K562 (cell line): ENCODE data around the gene NXNL2. TPM values are rescaled to one million over a fixed set of nuclear protein-coding genes. Genes with fewer than 3 reads are reported as not detected.

Experiments used
- ATAC-seq: fragments of 200-7000 bp; cut with Tn5 transposase; 3 replicates; pipeline ENCODE4 v1.9.1; 2020; ENCODE audit warnings: moderate library complexity
- BruUV-seq: library from RNA; stranded (reverse); fragments of 400-500 nt; replicated peaks from 2 replicates; lab custom pipeline; 2021; lab: Mats Ljungman, UMichigan
- CTCF ChIA-PET: fragments of 300-600 bp; formaldehyde crosslinking; extraction: SDS; loops from one replicate; lab custom pipeline; 2021; ENCODE audit warnings: low intra/inter-chr PET ratio; lab: Yijun Ruan, JAX
- POLR2A ChIA-PET: fragments of 300-600, 350-650 bp; sonication (Branson Sonifier 250); formaldehyde crosslinking; extraction: SDS; loops from one replicate; lab custom pipeline; 2021; ENCODE audit warnings: antibody characterized with exemption, inconsistent platforms; lab: Yijun Ruan, JAX
- DNase-seq, 4 experiments: peaks; one replicate each; pipeline versions ENCODE4 v3.0.0 to v3.0.0-alpha.2; 2011 to 2018; ENCODE audit warnings: low spot score in 3 of 4, mixed read lengths in 3 of 4; ENCODE audit errors: extremely low read depth in 1 of 4
- FAIRE-seq: peaks from 2 replicates; lab custom pipeline; 2011; peaks lifted over from hg19 to GRCh38; lab: Jason Lieb, UNC
- H2AFZ ChIP-seq: 2 replicates; pipeline ENCODE4 v1.6.0; 2011; ENCODE audit warnings: low read depth, low read length, control low read depth, inconsistent platforms
- H3K27ac ChIP-seq: fragments of 200-600 bp; 3 replicates; pipeline ENCODE4 v1.8.0; 2011; ENCODE audit warnings: low read depth, mild to moderate bottlenecking, control low read depth, inconsistent platforms, low read length, moderate library complexity, mixed read lengths; ENCODE audit errors: extremely low read depth
- H3K27me3 ChIP-seq, 2 experiments: fragments of 300-600 bp in 1 of 2; 2 replicates in 1 of 2; 3 replicates in 1 of 2; pipeline versions ENCODE4 v1.6.0 to v1.8.0; 2011; ENCODE audit warnings: inconsistent platforms in 2 of 2, low read length in 2 of 2, mild to moderate bottlenecking in 1 of 2, mixed read lengths in 1 of 2, moderate library complexity in 1 of 2; ENCODE audit not compliant: control insufficient read depth in 2 of 2, insufficient read depth in 2 of 2
- H3K36me3 ChIP-seq: fragments of 300-600 bp; 3 replicates; pipeline ENCODE4 v1.8.0; 2011; ENCODE audit warnings: mild to moderate bottlenecking, low read length, inconsistent platforms; ENCODE audit not compliant: control insufficient read depth, insufficient read depth
- H3K4me1 ChIP-seq, 2 experiments: fragments of 200-600 bp in 1 of 2; replicated peaks in 1 of 2; 2 replicates in 1 of 2; 3 replicates in 1 of 2; pipeline versions ENCODE4 v1.5.1 to v1.8.0; 2011; ENCODE audit warnings: inconsistent platforms in 2 of 2, low read length in 2 of 2, mild to moderate bottlenecking in 1 of 2, mixed read lengths in 1 of 2, moderate library complexity in 1 of 2; ENCODE audit not compliant: control insufficient read depth in 2 of 2, insufficient read depth in 2 of 2
- H3K4me2 ChIP-seq: 2 replicates; pipeline ENCODE4 v1.6.1; 2011; ENCODE audit warnings: low read length, control low read depth, inconsistent platforms, mixed read lengths; ENCODE audit not compliant: insufficient read depth
- H3K4me3 ChIP-seq: fragments of 200-600 bp; sonication (generic), shearing (Covaris generic); 2 replicates; pipeline ENCODE4 v1.5.1; 2016; ENCODE audit warnings: control low read depth, inconsistent platforms
- H3K79me2 ChIP-seq: fragments of 200-600 bp; 3 replicates; pipeline ENCODE4 v1.8.0; 2011; ENCODE audit warnings: low read length, inconsistent platforms; ENCODE audit not compliant: control insufficient read depth, insufficient read depth
- H3K9ac ChIP-seq, 2 experiments: 2 replicates each; pipeline versions ENCODE4 v1.6.0 to v1.6.1; 2011; ENCODE audit warnings: low read depth in 2 of 2, low read length in 2 of 2, control low read depth in 1 of 2, inconsistent platforms in 1 of 2, mild to moderate bottlenecking in 1 of 2, mixed read lengths in 1 of 2; ENCODE audit not compliant: insufficient read depth in 1 of 2
- H3K9me1 ChIP-seq: one replicate; pipeline ENCODE4 v1.6.0; 2011; ENCODE audit warnings: inconsistent platforms, mild to moderate bottlenecking, low read length, moderate library complexity; ENCODE audit not compliant: control insufficient read depth, insufficient read depth
- H3K9me3 ChIP-seq: replicated peaks from 2 replicates; pipeline ENCODE4 v1.5.1; 2011; ENCODE audit warnings: low read depth, low read length, inconsistent platforms; ENCODE audit not compliant: control insufficient read depth, insufficient read depth
- H4K20me1 ChIP-seq: replicated peaks from 2 replicates; pipeline ENCODE4 v1.6.1; 2011; ENCODE audit warnings: low read length, inconsistent platforms, mixed read lengths; ENCODE audit not compliant: control insufficient read depth, insufficient read depth
- KHSRP ChIP-seq: fragments of 450-650 bp; IDR thresholded peaks from 2 replicates; pipeline ENCODE4 v1.6.1; 2017
- MAFG ChIP-seq: fragments of 450-650 bp; conservative IDR thresholded peaks from 2 replicates; pipeline ENCODE4 v1.6.1; 2016; ENCODE audit warnings: missing genetic modification characterization, missing compliant biosample characterization
- MTA2 ChIP-seq: fragments of 450-650 bp; IDR thresholded peaks from 2 replicates; pipeline ENCODE4 v1.6.1; 2016; ENCODE audit warnings: low read depth
- NR4A1 ChIP-seq, 2 experiments: fragments of 250-450 bp in 1 of 2; fragments of 450-650 bp in 1 of 2; sonication (Bioruptor Pico) in 1 of 2; IDR thresholded peaks; 2 replicates each; pipeline versions ENCODE4 v1.4.0 to v1.6.1; 2016 to 2020; ENCODE audit warnings: mild to moderate bottlenecking in 2 of 2, missing compliant biosample characterization in 1 of 2, missing genetic modification characterization in 1 of 2, moderate library complexity in 1 of 2
- PHB2 ChIP-seq: fragments of 450-650 bp; IDR thresholded peaks from 2 replicates; pipeline ENCODE4 v1.6.1; 2017; ENCODE audit warnings: low read depth
- PHF21A ChIP-seq: fragments of 450-650 bp; IDR thresholded peaks from 2 replicates; pipeline ENCODE4 v1.6.1; 2017; ENCODE audit warnings: low read depth, borderline replicate concordance
- PHF8 ChIP-seq: fragments of 200-600 bp; sonication (generic); IDR thresholded peaks from 2 replicates; pipeline ENCODE4 v1.6.1; 2012; ENCODE audit warnings: mixed run types, mild to moderate bottlenecking, inconsistent platforms, low read length, moderate library complexity, borderline replicate concordance
- RBM25 ChIP-seq: fragments of 200-400 bp; formaldehyde crosslinking; IDR thresholded peaks from 2 replicates; pipeline ENCODE4 v1.6.1; 2018; ENCODE audit warnings: low read length, low read depth, moderate library complexity; ENCODE audit not compliant: severe bottlenecking
- RFX1 ChIP-seq: fragments of 450-650 bp; IDR thresholded peaks from 2 replicates; pipeline ENCODE4 v1.6.1; 2016; ENCODE audit warnings: mild to moderate bottlenecking, moderate library complexity
- RUNX1 ChIP-seq: sonication (generic); IDR thresholded peaks from 2 replicates; pipeline ENCODE4 v1.6.1; 2016; ENCODE audit warnings: antibody characterized with exemption, low read depth
- SREBF1 ChIP-seq: fragments of 150-350 bp; IDR thresholded peaks from 2 replicates; pipeline ENCODE4 v1.6.1; 2014; ENCODE audit warnings: antibody characterized with exemption, low read depth, low read length, borderline replicate concordance
- TFAM ChIP-seq: fragments of 250-450 bp; sonication (Bioruptor Pico); conservative IDR thresholded peaks from 2 replicates; pipeline ENCODE4 v1.5.0; 2021; ENCODE audit warnings: mild to moderate bottlenecking, moderate library complexity
- ZBTB26 ChIP-seq: fragments of 450-650 bp; formaldehyde crosslinking; IDR thresholded peaks from 2 replicates; pipeline ENCODE4 v1.4.0; 2022; ENCODE audit warnings: missing genetic modification characterization
- ZFPM2 ChIP-seq: fragments of 250-450 bp; sonication (Bioruptor Pico); IDR thresholded peaks from 2 replicates; pipeline ENCODE4 v1.5.1; 2022; ENCODE audit warnings: mild to moderate bottlenecking
- ZNF224 ChIP-seq: sonication (generic); formaldehyde crosslinking; IDR thresholded peaks from 2 replicates; pipeline ENCODE4 v1.8.0; 2022; ENCODE audit warnings: mild to moderate bottlenecking, missing genetic modification reagents
- ZNF232 ChIP-seq: sonication (generic); formaldehyde crosslinking; IDR thresholded peaks from 2 replicates; pipeline ENCODE4 v1.8.0; 2022; ENCODE audit warnings: mild to moderate bottlenecking, missing genetic modification reagents
- WGBS: fragments of 100-300 bp; shearing (Covaris generic); methylation state at CpG from one replicate; pipeline ENCODE4 v1.1.6; 2016; ENCODE audit warnings: low coverage, mixed read lengths; ENCODE audit not compliant: insufficient coverage; ENCODE audit errors: missing lambda C conversion rate; 5-methylcytosine and 5-hydroxymethylcytosine counted together
- in situ Hi-C: fragments of 300-500 bp; cut with MboI; formaldehyde crosslinking; loops from 4 replicates; pipeline ENCODE4 v1.15.0; 2018; ENCODE audit warnings: inconsistent platforms, mixed read lengths
- intact Hi-C: fragments of 100-400 bp; cut with micrococcal nuclease; formaldehyde crosslinking; loops from 2 replicates; pipeline ENCODE4 v1.14.2; 2022
- polyA plus RNA-seq, 8 experiments: library from polyadenylated mRNA; depleted of rRNA in 4 of 8; stranded (reverse) in 5 of 8; unstranded in 3 of 8; fragments of >200 nt; fragmentation: Nextera tagmentation in 2 of 8; fragmentation: Illumina TruSeq in 1 of 8; extraction: Ambion mirVana in 2 of 8; extraction: Trizol in 1 of 8; gene quantifications; 2 replicates each; pipeline versions ENCODE4 v1.2.1 to v1.2.3, GENCODE V29; 2011 to 2014; ENCODE audit warnings: inconsistent platforms in 1 of 8, missing spikeins in 1 of 8
- total RNA-seq, 7 experiments: library from RNA; depleted of rRNA in 6 of 7; stranded (reverse); fragments of >200 nt in 6 of 7; fragmentation: Illumina TruSeq in 2 of 7; extraction: Trizol in 2 of 7; gene quantifications; 2 replicates each; pipeline versions ENCODE4 v1.2.1 to v1.2.3, GENCODE V29; 2011 to 2021; ENCODE audit warnings: low replicate concordance in 1 of 7

The NXNL2 gene
- total and polyA plus RNA-seq, 9 of the 15 experiments (the other 6 are each of a cell fraction or from before 2014, with no cell fraction given): 0.15 to 0.19 TPM; not detected in 7

- H3K9ac ChIP-seq: no peak overlapping the region
- H3K9me1 ChIP-seq: no peaks in the 10 kb centered on the region
- no peaks in the 10 kb centered on the region for H4K20me1 ChIP-seq
- intact Hi-C loops (loop anchor here (10.0 kb wide), 1 partner anchor 65 kb away; no protein-coding TSS in a partner anchor), in situ Hi-C loops (loop anchor here (5.0 kb wide), 1 partner anchor 413 kb away; no protein-coding TSS in a partner anchor)
- ChIA-PET CTCF (no interaction called here), POLR2A (interaction anchor here (1.3 kb wide), 1 partner anchor 13 kb away, joined by 4 read pairs; no protein-coding TSS in a partner anchor)
- DNase-seq (no peak), FAIRE-seq (no peak), ATAC-seq (no peak)
- no peak overlapping the region for H3K4me2 ChIP-seq
- peaks cover 0 to 7% of the 10 kb centered on the region in 2 experiments; a peak in 2 of 5 replicates for H3K27me3 ChIP-seq
- no TSS peak for BruUV-seq
- no peak overlapping the region for H3K27ac ChIP-seq
- H3K79me2 ChIP-seq: no peaks in the 10 kb centered on the region
- H2AFZ ChIP-seq: no peak overlapping the region
- TF ChIP-seq ZNF224 (no peak), MTA2 (no peak), PHB2 (no peak), PHF21A (no peak), ZNF232 (CRISPR knock-in tag) (no peak), KHSRP (no peak), ZBTB26 (CRISPR knock-in tag) (no peak), ZFPM2 (no peak), RFX1 (no peak), TFAM (CRISPR knock-in tag) (no peak), RUNX1 (no peak), SREBF1 (no peak), MAFG (tag) (no peak), NR4A1 (CRISPR knock-in tag; IDR thresholded peaks at IDR 0.05) (no peak), NR4A1 (tag; IDR thresholded peaks at IDR 0.05) (no peak), RBM25 (no peak), PHF8 (no peak)
- H3K9me3 ChIP-seq: no peaks in the 10 kb centered on the region
- H3K4me3 ChIP-seq: no peak overlapping the region
- H3K4me1 ChIP-seq: no peaks in the 10 kb centered on the region; a peak in 1 of 5 replicates
- no peaks in the 10 kb centered on the region for H3K36me3 ChIP-seq
- 20% methylated on average over 1 of the region's 3 CpGs for WGBS
These were observed 54.7 kb downstream of the NXNL2 start for GRCh38 chr9:88589656-88590055.
